Measurements from ENCODE around the gene CADM2.

DNA sequence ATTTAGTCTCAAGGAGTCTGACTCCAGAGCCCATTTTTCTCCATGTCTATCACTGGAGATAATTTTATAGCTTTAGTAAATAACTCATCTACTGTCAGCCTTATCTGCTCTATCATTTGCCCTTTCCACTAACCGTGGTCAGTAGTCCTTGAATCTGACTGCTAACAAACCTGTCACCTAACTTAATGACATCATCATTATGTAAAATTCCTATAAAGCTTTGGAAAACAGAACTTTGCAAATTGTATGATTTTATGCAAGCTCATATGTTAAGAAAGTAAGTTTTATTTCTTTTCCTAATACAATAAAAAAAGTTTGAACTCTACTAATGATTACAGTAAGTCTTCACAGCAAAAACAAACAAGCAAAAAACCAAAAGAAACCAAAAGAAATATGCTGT lies 293.9 kb downstream of the CADM2 start:
- TF ChIP-seq, protein P1, sequence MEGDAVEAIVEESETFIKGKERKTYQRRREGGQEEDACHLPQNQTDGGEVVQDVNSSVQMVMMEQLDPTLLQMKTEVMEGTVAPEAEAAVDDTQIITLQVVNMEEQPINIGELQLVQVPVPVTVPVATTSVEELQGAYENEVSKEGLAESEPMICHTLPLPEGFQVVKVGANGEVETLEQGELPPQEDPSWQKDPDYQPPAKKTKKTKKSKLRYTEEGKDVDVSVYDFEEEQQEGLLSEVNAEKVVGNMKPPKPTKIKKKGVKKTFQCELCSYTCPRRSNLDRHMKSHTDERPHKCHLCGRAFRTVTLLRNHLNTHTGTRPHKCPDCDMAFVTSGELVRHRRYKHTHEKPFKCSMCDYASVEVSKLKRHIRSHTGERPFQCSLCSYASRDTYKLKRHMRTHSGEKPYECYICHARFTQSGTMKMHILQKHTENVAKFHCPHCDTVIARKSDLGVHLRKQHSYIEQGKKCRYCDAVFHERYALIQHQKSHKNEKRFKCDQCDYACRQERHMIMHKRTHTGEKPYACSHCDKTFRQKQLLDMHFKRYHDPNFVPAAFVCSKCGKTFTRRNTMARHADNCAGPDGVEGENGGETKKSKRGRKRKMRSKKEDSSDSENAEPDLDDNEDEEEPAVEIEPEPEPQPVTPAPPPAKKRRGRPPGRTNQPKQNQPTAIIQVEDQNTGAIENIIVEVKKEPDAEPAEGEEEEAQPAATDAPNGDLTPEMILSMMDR (conservative IDR thresholded peaks at IDR 0.05; ENCODE audit: low read depth, low read length) = no peak
- TF ChIP-seq EZH2phosphoT487 (IDR thresholded peaks at IDR 0.05; ENCODE audit: borderline replicate concordance, low read length) (no peak), EZH2 (IDR thresholded peaks at IDR 0.05; ENCODE audit: low read length, unreplicated experiment) (no peak)
